Left renal cortex interstitium (tissue), 4 donors: ENCODE data around the gene HEXA. TPM values are rescaled to one million over a fixed set of nuclear protein-coding genes. Genes with fewer than 3 reads are reported as not detected.
"Not testable (repeated sequence)": the region's sequence is repeated elsewhere in the genome, so short reads cannot be mapped to it uniquely, and the experiment has no call there.

ENCODE experiments used
- DNase-seq, 4 donors: peaks; one replicate each; pipeline ENCODE4 v3.0.0-alpha.2; 2013; ENCODE audit warnings: low read depth in 4 of 4, low spot score in 2 of 4, missing footprints in 1 of 4
- polyA plus RNA-seq, 4 donors: library from polyadenylated mRNA; unstranded; fragments of 120-200 nt; gene quantifications; one replicate each; pipeline ENCODE4 v1.2.1, GENCODE V29; 2013; ENCODE audit not compliant: insufficient read length in 4 of 4

Gene HEXA
- polyA plus RNA-seq, 4 donors = 91.1 to 129 (median 121) TPM

GRCh38 chr15:72379106-72379505 is 3.3 kb upstream of the HEXA start:
- DNase-seq = not testable (repeated sequence)

- DNase-seq = no peak
Measured at GRCh38 chr15:72377331-72377730, 1.5 kb upstream of the HEXA start.

GRCh38 chr15:72375501-72375845 is 341 bp downstream of the HEXA start:
- no peak for DNase-seq

DNA sequence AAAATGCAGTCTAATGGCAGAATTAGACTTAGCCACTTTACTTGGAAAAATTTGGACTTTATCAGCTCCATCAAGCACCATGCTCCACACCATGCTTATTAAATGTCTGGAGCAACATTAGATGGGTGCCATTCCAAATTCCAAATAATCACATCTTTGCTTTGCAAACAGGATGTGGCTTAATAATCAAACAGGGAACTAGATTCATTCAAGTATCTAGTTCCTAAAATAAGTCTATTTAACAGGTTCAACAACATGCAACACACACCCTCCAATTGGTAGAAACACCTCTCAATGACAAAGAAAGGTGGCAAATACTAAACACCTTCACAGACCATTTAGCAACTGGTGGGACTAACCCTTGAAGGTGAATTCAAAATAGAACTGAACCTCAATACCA is 3.5 kb downstream of the HEXA start:
- DNase-seq = no peak

GRCh38 chr15:72369964-72370363 is 5.8 kb downstream of the HEXA start:
- DNase-seq = no peak

DNA sequence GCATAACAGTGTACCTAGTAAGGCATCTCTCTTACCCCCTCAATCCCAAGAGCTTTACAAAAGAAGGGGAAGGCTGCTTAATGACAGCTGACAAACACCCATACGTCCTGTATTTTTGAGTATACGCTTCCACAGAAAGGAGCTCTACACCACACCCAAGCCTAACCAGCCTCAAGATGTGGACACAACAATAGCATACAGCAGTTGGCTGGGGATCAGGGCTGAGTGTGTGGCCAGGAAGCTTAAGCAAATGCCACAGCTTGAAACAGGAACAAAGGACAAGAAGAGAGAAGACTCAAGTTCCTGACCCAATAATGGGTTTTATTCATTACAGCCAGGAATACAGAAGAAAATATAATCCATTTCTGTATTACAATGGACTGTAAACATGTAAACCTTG is 6.9 kb downstream of the HEXA start:
- DNase-seq = no peak

DNA sequence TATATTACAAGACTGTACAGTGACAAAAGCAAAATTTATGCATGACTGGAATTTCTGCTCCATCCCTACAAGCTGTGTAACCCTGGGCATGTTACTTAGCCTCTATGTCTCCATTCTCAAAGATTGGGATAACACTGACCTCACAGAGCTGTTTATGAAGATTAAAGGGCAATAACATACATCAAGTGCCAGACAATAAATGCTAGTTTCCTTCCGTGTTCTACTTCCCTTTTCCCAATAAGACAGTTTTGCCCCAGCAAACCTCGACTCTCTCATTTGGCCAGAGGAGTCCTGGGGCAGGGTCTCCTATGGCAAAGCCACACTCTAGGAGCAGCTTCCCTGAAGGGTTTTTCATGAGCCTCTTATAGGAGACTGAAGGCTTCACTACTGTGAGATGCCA is 7.5 kb downstream of the HEXA start:
- no peak for DNase-seq

- no peak for DNase-seq
Measured at GRCh38 chr15:72365844-72366243, 10.0 kb downstream of the HEXA start.

DNA sequence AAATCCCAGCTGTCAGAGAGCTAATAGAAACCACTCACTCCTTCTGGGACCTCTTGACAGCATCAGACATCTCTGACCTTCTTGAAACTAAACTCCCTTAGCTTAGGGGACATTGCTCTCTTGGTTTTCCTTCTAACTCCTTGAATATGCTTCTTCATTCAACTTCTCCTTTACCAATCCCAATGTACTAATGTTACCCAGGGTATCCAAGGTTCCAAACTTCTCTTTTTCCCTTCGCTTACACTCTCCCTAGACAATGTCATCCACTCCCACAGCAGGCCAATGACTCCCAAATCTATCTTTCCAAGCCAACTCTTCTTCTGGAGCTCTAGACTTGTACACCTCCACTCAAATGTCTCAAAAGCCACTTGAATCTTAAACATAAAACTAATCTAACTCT is 14.6 kb downstream of the HEXA start:
- no peak for DNase-seq

DNA sequence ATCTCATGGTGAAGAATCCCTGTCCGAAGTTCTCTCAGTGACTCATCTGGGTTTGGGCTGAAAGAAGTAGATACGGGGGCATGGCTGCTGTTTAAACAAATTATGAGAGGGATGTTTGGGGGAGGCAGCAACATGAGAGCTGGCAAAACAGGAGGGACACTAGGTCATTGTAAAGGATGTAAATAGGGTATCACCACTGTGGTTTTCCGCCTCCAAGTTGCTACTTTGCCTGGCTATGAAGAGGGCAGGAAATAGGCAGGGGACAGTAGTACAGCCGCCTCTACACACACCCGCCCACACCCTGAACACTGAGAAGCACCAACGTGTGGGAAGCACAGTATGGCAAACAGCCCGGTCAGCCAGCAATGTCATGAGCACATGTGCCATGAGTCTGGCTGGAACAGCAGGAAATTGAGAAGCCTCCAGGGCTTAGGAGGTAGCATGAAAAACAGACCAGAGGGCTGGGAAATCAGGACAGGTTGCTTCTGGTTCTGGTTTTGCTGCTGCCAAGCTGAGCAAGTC is 17.1 kb downstream of the HEXA start:
- DNase-seq = no peak

- DNase-seq = no peak
Measured at GRCh38 chr15:72358121-72358520, 17.7 kb downstream of the HEXA start.

DNA sequence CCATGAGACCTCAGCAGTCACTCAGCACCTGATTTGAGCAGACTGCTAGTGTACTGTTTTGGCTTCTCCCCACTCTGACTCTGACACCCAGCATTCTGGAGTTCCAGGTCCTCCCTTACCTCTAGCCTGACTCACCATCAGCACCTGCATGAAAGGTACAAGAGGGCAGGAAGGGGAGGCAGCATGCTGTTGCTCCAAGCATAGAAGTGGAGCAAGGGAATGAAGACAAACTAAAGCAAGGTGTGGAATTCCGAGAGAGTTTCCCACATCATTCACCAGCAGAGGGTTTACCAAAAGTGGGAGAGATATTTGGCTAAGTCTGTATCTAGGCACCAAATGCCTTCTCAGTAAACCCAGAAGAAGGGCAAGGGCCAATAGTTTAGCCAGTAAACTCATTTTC is 21.3 kb downstream of the HEXA start:
- no peak for DNase-seq

GRCh38 chr15:72353266-72353665 is 22.5 kb downstream of the HEXA start:
- no peak for DNase-seq

DNA sequence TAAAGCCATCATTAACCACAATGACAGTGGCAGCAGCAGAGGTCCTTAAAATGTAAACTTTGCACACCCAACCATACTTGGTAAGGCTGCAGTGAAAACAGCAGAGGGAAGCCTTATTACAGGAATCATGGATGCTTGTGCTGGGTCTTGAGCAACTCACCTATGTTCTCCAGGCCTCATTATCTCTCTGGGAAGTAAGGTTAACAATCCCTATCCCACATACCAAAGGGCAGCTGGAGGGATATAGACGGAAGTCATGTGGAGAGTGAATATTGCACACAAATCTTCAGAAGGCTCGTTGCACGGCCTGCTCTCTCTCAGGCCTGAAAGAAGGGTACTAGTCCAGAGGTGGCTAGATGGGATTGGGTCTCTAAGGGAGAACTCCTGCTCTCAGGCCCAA is 30.0 kb downstream of the HEXA start:
- DNase-seq = no peak

DNA sequence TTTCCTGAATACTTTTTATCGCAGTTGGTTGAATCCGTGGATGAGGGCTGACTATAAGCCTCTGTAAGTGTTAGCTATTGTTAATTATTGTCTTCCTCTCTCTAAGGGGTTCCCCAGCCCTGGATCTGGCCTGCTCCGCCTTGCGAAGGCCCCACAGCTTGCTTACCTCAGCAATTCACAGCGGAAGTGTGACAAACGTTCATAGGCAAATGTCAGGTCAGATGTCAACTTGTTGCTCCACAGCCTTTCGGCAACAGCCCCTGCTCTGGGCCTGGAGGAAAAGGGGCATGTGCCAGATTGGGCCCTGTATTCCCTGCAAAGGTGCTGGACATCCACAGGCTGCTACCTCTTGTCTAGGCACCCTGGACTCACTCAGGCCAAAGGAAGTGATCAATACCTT is 30.5 kb downstream of the HEXA start:
- no peak for DNase-seq

GRCh38 chr15:72344602-72345001 is 31.2 kb downstream of the HEXA start:
- no peak for DNase-seq

DNA sequence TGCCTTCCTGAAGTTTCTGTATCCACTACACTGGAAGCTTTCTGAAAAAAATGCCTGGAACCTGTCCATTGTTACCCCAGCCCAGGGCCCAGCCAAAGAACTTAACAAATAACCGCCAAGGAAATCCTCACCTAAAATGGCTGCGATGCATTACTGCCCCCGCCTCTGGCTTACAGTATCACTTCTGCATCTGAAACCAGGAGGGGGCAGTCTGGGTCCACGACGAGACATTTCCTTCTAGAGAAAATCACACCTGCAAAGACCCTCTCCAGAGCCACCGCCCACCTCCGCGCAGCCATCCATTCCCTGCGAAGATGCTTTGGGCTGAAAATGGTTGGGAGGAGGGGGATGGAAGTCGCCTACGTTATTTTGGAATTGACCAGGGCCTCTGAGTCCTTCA is 33.4 kb downstream of the HEXA start:
- no peak for DNase-seq

- DNase-seq = no peak
Measured at GRCh38 chr15:72341361-72341760, 34.5 kb downstream of the HEXA start.

- no peak for DNase-seq
Measured at GRCh38 chr15:72340366-72340765, 35.4 kb downstream of the HEXA start.

GRCh38 chr15:72339777-72340177 is 36.0 kb downstream of the HEXA start:
- peak in 1 of 4 donors; percentile 42 for DNase-seq

DNA sequence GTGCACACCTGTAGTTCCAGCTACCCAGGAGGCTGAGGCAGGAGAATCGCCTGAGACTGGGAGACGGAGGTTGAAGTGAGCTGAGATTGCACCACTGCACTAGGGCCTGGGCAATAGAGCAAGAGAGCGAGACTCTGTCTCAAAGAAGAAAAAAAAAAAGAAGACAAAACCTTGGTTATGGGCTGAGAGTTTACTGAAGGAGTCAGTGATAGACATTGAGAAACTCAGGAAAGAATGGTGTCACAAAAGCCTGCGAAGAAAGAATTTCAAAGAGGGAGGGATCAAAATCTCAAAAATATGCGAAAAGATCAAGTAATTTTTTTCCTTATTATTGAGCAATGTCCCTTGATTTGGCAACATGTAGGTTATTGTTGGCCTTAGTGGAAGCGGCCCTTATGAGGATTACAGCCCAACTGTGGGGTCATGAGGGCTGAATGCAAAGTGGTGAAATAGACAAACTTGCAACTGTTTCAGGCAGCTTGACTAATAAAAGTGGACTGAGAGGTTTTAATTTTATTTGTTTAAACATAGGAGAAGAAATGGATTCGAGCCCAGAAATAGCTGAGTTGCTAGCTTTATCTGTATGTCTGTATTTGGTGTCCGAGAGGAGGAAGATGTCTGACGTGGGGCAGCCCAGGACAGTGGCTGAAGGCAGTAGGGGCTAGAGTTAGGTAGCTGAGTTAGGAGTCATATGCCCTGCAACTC is 37.0 kb downstream of the HEXA start:
- DNase-seq = no peak

- DNase-seq = no peak
Measured at GRCh38 chr15:72338148-72338547, 37.7 kb downstream of the HEXA start.

DNA sequence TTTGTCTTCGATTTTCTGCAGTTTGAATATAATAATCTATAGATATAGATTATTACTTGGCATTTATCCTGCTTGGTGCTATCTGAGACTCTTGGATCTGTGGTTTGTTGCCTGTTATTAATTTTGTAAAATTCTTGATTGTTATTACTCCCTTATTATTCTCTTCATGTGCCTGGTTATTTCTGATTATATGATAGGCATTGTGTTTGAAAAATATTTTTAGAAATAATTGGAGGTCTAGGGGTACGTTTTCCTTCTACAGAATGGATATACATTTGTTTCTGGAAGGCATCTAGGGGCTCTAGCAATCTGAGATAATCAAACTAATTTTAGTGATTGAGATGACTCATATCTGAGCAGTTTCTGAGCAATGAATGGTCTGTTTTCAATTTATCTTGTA is 41.0 kb downstream of the HEXA start:
- DNase-seq = no peak
